Calu3 (cell line): ENCODE measurements around the gene NR2F1-AS1. TPM values are rescaled to one million over a fixed set of nuclear protein-coding genes. Genes with fewer than 3 reads are reported as not detected.

Experiments used
- BruUV-seq: library from RNA; stranded (reverse); fragments of 400-500 nt; replicated peaks from 2 replicates; lab custom pipeline; 2021; lab: Mats Ljungman, UMichigan
- CTCF ChIA-PET: fragments of 300-600 bp; sonication (Branson Sonifier 250); formaldehyde crosslinking; loops from one replicate; lab custom pipeline; 2022; ENCODE audit warnings: antibody characterized with exemption; lab: Charles Lee
- DNase-seq: peaks from one replicate; pipeline ENCODE4 v3.0.0; 2022
- H3K27ac Mint-ChIP-seq: one replicate; pipeline ENCODE4 v1.8.0; 2022; ENCODE audit warnings: mixed read lengths; ENCODE audit not compliant: unreplicated experiment
- H3K27me3 Mint-ChIP-seq: one replicate; pipeline ENCODE4 v1.8.0; 2022; ENCODE audit warnings: mixed read lengths; ENCODE audit not compliant: unreplicated experiment
- H3K36me3 Mint-ChIP-seq: one replicate; pipeline ENCODE4 v1.8.0; 2022; ENCODE audit warnings: mild to moderate bottlenecking, moderate library complexity, mixed read lengths; ENCODE audit not compliant: insufficient read depth, unreplicated experiment
- H3K4me1 Mint-ChIP-seq: one replicate; pipeline ENCODE4 v1.8.0; 2022; ENCODE audit warnings: mild to moderate bottlenecking, low read depth, mixed read lengths; ENCODE audit not compliant: unreplicated experiment
- H3K4me3 Mint-ChIP-seq: one replicate; pipeline ENCODE4 v1.8.0; 2022; ENCODE audit warnings: mild to moderate bottlenecking, low read depth, moderate library complexity, mixed read lengths; ENCODE audit not compliant: unreplicated experiment
- H3K9me3 Mint-ChIP-seq: one replicate; pipeline ENCODE4 v1.8.0; 2022; ENCODE audit warnings: low read depth, mixed read lengths; ENCODE audit not compliant: unreplicated experiment
- CTCF ChIP-seq: fragments of 200-600 bp; IDR thresholded peaks from one replicate; pipeline ENCODE4 v1.8.0; 2022; ENCODE audit warnings: antibody characterized with exemption; ENCODE audit not compliant: unreplicated experiment
- intact Hi-C: fragments of 100-400 bp; cut with micrococcal nuclease; formaldehyde crosslinking; loops from one replicate; pipeline ENCODE4 v1.10.0; 2022; ENCODE audit not compliant: unreplicated experiment
- total RNA-seq: library from RNA; stranded (reverse); gene quantifications from 2 replicates; pipeline ENCODE4 v1.2.3, GENCODE V29; 2022

The NR2F1-AS1 gene
- total RNA-seq, 1 experiment from 2014 or later = 20.9 TPM

- BruUV-seq = no TSS peak
- peaks cover 8% of the 10 kb centered on the region for H3K4me1 Mint-ChIP-seq
- intact Hi-C loops = no loop called here
- no peaks in the 10 kb centered on the region for H3K36me3 Mint-ChIP-seq
- TF ChIP-seq CTCF = no peak
- no peak overlapping the region for H3K27ac Mint-ChIP-seq
- no peaks in the 10 kb centered on the region for H3K9me3 Mint-ChIP-seq
- CTCF ChIA-PET = no interaction called here
- no peaks in the 10 kb centered on the region for H3K27me3 Mint-ChIP-seq
- no peak for DNase-seq
- no peak overlapping the region for H3K4me3 Mint-ChIP-seq
These were observed 198.7 kb downstream of the NR2F1-AS1 start for GRCh38 chr5:93382188-93382825.

- intact Hi-C loops = no loop called here
- no peak for DNase-seq
- H3K4me3 Mint-ChIP-seq = no peak overlapping the region
- H3K36me3 Mint-ChIP-seq = no peaks in the 10 kb centered on the region
- no peaks in the 10 kb centered on the region for H3K9me3 Mint-ChIP-seq
- no peaks in the 10 kb centered on the region for H3K27me3 Mint-ChIP-seq
- CTCF ChIA-PET = no interaction called here
- TF ChIP-seq CTCF = no peak
- no TSS peak for BruUV-seq
- peaks cover 8% of the 10 kb centered on the region for H3K4me1 Mint-ChIP-seq
- no peak overlapping the region for H3K27ac Mint-ChIP-seq
These were observed 200.0 kb downstream of the NR2F1-AS1 start for GRCh38 chr5:93381057-93381456.

GRCh38 chr5:93378073-93378472, 202.9 kb downstream of the NR2F1-AS1 start:
- no peak for TF ChIP-seq CTCF
- Mint-ChIP-seq H3K9me3 (peaks cover 5% of the 10 kb centered on the region), H3K4me3 (no peak overlapping the region), H3K27me3 (no peaks in the 10 kb centered on the region), H3K27ac (no peak overlapping the region), H3K36me3 (no peaks in the 10 kb centered on the region), H3K4me1 (no peaks in the 10 kb centered on the region)
- no peak for DNase-seq
- BruUV-seq = no TSS peak
- CTCF ChIA-PET = no interaction called here
- intact Hi-C loops = no loop called here

- peaks cover 5% of the 10 kb centered on the region for H3K9me3 Mint-ChIP-seq
- no peaks in the 10 kb centered on the region for H3K27me3 Mint-ChIP-seq
- H3K36me3 Mint-ChIP-seq = no peaks in the 10 kb centered on the region
- H3K4me1 Mint-ChIP-seq = no peaks in the 10 kb centered on the region
- intact Hi-C loops = no loop called here
- H3K27ac Mint-ChIP-seq = no peak overlapping the region
- no peak for DNase-seq
- no peak for TF ChIP-seq CTCF
- H3K4me3 Mint-ChIP-seq = no peak overlapping the region
- CTCF ChIA-PET = no interaction called here
- no TSS peak for BruUV-seq
These were observed 209.1 kb downstream of the NR2F1-AS1 start for GRCh38 chr5:93371893-93372292.
